CD8-positive, alpha-beta memory T cell (primary cell): ENCODE data around the gene CLTCL1. TPM values are rescaled to one million over a fixed set of nuclear protein-coding genes. Genes with fewer than 3 reads are reported as not detected.

Source experiments
- CTCF ChIA-PET: fragments of 350-600 bp; sonication (Branson Sonifier 250); formaldehyde crosslinking; loops from one replicate; lab custom pipeline; 2021; ENCODE audit warnings: antibody characterized with exemption; lab: Charles Lee
- POLR2A ChIA-PET: fragments of 350-600 bp; sonication (Branson Sonifier 250); formaldehyde crosslinking; loops from one replicate; lab custom pipeline; 2021; ENCODE audit warnings: antibody characterized with exemption; lab: Charles Lee
- DNase-seq, 5 donors: peaks; one replicate each; pipeline versions ENCODE4 v3.0.0 to v3.0.0-alpha.2; 2020 to 2022; ENCODE audit warnings: mixed read lengths in 1 of 5
- H3K27ac ChIP-seq: one replicate; pipeline ENCODE4 v1.7.0; 2013; ENCODE audit warnings: low read depth, mild to moderate bottlenecking, low read length, moderate library complexity
- H3K27me3 ChIP-seq: 2 replicates; pipeline ENCODE4 v1.7.0; 2013; ENCODE audit warnings: low read length, mild to moderate bottlenecking; ENCODE audit not compliant: insufficient read depth, poor library complexity, severe bottlenecking
- H3K36me3 ChIP-seq: 2 replicates; pipeline ENCODE4 v1.7.0; 2013; ENCODE audit warnings: mild to moderate bottlenecking, low read length, moderate library complexity; ENCODE audit not compliant: insufficient read depth
- H3K4me1 ChIP-seq: 2 replicates; pipeline ENCODE4 v1.7.0; 2013; ENCODE audit warnings: mild to moderate bottlenecking, low read length, moderate library complexity; ENCODE audit not compliant: insufficient read depth
- H3K4me3 ChIP-seq: 2 replicates; pipeline ENCODE4 v1.7.0; 2013; ENCODE audit warnings: mild to moderate bottlenecking, low read length
- H3K9me3 ChIP-seq: 2 replicates; pipeline ENCODE4 v1.7.0; 2013; ENCODE audit warnings: mild to moderate bottlenecking, low read length
- H3K27ac Mint-ChIP-seq, 8 donors: one replicate each; pipeline ENCODE4 v1.8.0; 2020 to 2021; ENCODE audit warnings: mixed read lengths in 8 of 8, mild to moderate bottlenecking in 6 of 8, inconsistent platforms in 3 of 8, moderate library complexity in 3 of 8
- H3K27me3 Mint-ChIP-seq, 2 donors: one replicate each; pipeline ENCODE4 v1.8.0; 2020 to 2021; ENCODE audit warnings: mixed read lengths in 2 of 2, mild to moderate bottlenecking in 1 of 2, moderate library complexity in 1 of 2
- H3K36me3 Mint-ChIP-seq, 3 donors: one replicate each; pipeline ENCODE4 v1.8.0; 2020 to 2021; ENCODE audit warnings: mixed read lengths in 3 of 3, inconsistent platforms in 1 of 3, mild to moderate bottlenecking in 1 of 3
- H3K4me1 Mint-ChIP-seq, 3 donors: one replicate each; pipeline ENCODE4 v1.8.0; 2020 to 2021; ENCODE audit warnings: mixed read lengths in 3 of 3, inconsistent platforms in 1 of 3, mild to moderate bottlenecking in 1 of 3
- H3K4me3 Mint-ChIP-seq, 7 donors: one replicate each; pipeline ENCODE4 v1.8.0; 2020 to 2021; ENCODE audit warnings: mixed read lengths in 7 of 7, mild to moderate bottlenecking in 6 of 7, moderate library complexity in 4 of 7, inconsistent platforms in 2 of 7
- H3K9me3 Mint-ChIP-seq, 5 donors: one replicate each; pipeline ENCODE4 v1.8.0; 2020 to 2022; ENCODE audit warnings: mixed read lengths in 5 of 5, mild to moderate bottlenecking in 3 of 5, moderate library complexity in 2 of 5, inconsistent platforms in 1 of 5
- polyA plus RNA-seq: library from polyadenylated mRNA; unstranded; fragments of 300-500 nt; fragmentation: Illumina TruSeq; gene quantifications from one replicate; pipeline ENCODE4 v1.2.3, GENCODE V29; 2021
- total RNA-seq, 2 experiments: library from RNA; stranded (reverse); gene quantifications; one replicate each; pipeline ENCODE4 v1.2.3, GENCODE V29; 2021

Gene CLTCL1
- total and polyA plus RNA-seq, 3 experiments from 2014 or later: 0.51 to 0.88 (median 0.58) TPM

DNA sequence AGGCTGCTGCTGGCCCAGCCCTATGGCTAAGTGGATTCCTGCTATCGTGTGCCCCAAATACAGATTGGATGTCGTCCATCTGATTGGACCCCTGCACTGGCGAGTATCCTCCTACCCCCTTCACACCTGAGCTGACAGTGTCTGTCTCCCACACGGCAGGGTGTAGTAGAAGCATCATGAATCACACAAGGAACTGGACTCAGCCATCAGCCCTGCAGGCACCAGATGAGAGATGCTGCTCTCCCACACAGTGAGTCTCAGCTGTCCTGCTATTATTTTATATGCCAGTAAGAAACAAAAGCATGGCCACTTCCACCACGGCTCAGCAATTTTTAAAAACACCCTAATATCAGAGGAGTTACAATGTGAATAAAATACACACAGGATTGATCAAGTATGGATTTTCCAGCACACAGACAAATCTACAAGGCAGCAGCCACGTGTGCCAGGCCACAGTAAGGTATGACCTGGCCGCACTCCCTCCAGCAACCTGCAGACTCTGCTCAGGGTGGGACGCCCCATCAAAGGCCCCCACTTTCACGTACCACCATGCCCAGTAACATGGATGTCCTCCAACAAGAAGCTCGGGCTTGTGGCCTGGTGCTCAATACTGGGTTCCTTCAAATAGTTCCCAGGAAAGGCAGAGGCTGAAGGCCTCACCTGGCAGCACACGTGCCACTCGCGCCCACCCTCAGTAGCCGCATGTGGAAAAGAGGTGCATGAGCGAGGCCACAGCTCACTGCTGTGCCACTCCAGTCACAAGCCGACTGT is 96.6 kb downstream of the CLTCL1 start:
- Histone ChIP-seq H3K4me3 (no peak overlapping the region), H3K4me1 (peaks cover 9% of the 10 kb centered on the region), H3K27me3 (no peaks in the 10 kb centered on the region), H3K9me3 (no peaks in the 10 kb centered on the region), H3K27ac (no peak overlapping the region), H3K36me3 (no peaks in the 10 kb centered on the region)
- Mint-ChIP-seq H3K9me3 (no peaks in the 10 kb centered on the region), H3K4me3 (no peak overlapping the region), H3K4me1 (peaks cover 14 to 25% (median 18%) of the 10 kb centered on the region in 3 donors), H3K27ac (peak overlapping the region in 3 of 8 donors; percentile 12 to 61 (median 59)), H3K27me3 (peaks cover 3 to 15% of the 10 kb centered on the region in 2 donors), H3K36me3 (peaks cover 0 to 2% (median 0%) of the 10 kb centered on the region in 3 donors)
- CTCF ChIA-PET: interaction anchor here (1.6 kb wide), 1 partner anchor 51 kb away, joined by 6 read pairs; the partner anchor contains the start of gene ESS2
- no peak for DNase-seq
- POLR2A ChIA-PET: no interaction called here

DNA sequence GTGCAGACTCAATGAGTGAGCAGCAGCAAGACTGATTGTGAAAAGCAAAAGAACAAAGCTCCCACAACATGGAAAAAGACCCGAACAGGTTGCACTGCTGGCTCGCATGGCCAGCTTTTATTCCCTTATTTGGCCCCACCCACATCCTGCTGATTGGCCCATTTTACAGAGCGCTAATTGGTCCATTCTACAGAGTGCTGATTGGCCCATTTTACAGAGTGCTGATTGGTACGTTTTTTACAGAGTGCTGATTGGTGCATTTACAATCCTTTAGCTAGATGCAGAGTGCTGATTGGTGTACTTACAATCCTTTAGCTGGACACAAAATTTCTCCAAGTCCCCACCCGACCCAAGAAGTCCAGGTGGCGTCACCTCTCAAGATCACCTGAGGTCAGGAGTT is 97.6 kb downstream of the CLTCL1 start:
- no peak overlapping the region for H3K4me3 Mint-ChIP-seq
- Histone ChIP-seq H3K27ac (no peak overlapping the region), H3K27me3 (no peaks in the 10 kb centered on the region), H3K36me3 (no peaks in the 10 kb centered on the region), H3K9me3 (no peaks in the 10 kb centered on the region), H3K4me1 (peaks cover 9% of the 10 kb centered on the region), H3K4me3 (no peak overlapping the region)
- ChIA-PET POLR2A (no interaction called here), CTCF (no interaction called here)
- no peaks in the 10 kb centered on the region for H3K9me3 Mint-ChIP-seq
- H3K4me1 Mint-ChIP-seq: peaks cover 14 to 25% (median 18%) of the 10 kb centered on the region in 3 donors
- H3K27me3 Mint-ChIP-seq: peaks cover 3 to 15% of the 10 kb centered on the region in 2 donors
- DNase-seq: no peak
- no peak overlapping the region for H3K27ac Mint-ChIP-seq
- H3K36me3 Mint-ChIP-seq: peaks cover 0 to 2% (median 0%) of the 10 kb centered on the region in 3 donors

DNA sequence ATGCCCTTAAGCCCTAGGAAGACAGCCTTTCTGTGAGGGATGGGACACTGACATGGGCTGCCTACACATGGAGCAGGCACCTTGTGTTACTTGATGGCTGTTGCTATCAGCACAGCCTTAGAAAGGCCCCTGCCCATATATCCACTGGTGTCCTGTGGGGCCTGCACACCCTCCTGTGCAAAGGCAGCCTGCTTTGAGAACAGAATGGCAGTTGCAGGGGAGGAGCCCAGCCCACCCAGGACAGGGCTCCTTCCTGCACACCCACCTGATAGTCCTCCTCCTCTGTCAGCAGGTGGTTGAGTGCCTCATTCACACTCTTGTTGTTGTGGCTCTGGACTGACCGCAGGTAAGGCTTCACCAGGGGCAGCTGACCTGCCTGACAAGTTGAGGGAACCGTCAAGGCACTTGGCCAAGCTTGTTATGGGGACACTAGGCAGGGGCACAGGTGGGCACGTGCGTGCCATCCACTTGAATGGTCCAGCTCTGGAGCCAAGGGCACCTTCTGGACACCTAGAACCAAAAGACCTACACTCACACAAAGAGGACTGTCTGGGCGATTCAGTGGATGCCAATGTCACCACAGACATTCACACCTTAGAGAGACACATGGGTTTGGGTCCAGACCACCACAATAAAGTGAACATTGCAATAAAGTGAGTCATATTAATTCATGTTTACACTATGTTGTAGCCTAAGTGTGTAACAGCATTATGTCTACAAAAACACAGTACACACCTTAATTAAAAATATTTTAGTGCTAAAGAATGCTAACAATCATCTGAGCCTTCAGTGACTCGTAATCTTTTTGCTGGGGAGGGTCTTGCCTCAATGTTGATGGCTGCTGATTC is 103.6 kb downstream of the CLTCL1 start:
- Histone ChIP-seq H3K27me3 (no peaks in the 10 kb centered on the region), H3K4me3 (no peak overlapping the region), H3K27ac (no peak overlapping the region), H3K36me3 (no peaks in the 10 kb centered on the region), H3K4me1 (no peaks in the 10 kb centered on the region), H3K9me3 (no peaks in the 10 kb centered on the region)
- no peaks in the 10 kb centered on the region for H3K4me1 Mint-ChIP-seq
- H3K27ac Mint-ChIP-seq: peak overlapping the region in 1 of 8 donors; percentile 33
- H3K36me3 Mint-ChIP-seq: no peaks in the 10 kb centered on the region
- H3K27me3 Mint-ChIP-seq: peaks cover 0 to 10% of the 10 kb centered on the region in 2 donors
- POLR2A ChIA-PET: no interaction called here
- H3K9me3 Mint-ChIP-seq: no peaks in the 10 kb centered on the region
- no peak overlapping the region for H3K4me3 Mint-ChIP-seq
- DNase-seq: no peak
- CTCF ChIA-PET: interaction anchor here (1.4 kb wide), 1 partner anchor 43 kb away, joined by 4 read pairs; the partner anchor contains the start of gene ESS2

DNA sequence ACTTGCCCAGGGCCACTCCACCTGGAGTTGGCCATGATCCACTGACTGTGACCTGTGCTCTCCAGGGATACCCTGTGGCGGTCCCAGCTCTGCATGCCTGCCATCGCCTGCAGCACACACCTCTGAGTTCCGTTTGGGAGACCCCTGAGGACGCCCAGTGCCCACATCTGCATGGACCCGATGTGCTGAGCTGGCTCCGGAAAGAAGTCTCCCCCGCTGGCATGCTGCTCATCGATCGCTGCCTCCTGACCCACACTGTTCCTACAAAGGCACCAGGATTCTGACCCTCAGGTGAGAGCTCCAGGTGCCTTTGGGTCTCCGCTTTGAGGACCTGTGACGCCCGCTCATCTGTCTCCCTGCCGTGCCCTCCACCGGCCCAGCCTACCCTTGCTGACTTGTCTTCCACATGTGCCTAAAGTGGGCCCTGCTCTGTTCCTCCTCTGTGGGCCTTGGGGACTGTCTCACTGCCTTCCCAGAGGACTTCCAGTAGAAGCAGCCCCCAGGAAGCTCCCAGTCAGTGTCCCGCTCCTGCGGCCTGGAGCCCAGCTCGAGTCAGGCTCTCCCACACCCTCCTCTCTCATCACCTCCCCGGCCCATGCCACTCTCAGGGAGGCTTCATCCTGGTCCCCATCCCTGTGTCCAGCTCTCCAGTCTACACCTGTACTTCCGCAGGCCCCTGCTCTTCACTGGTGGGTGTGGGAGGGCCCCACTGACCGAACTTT is 107.1 kb downstream of the CLTCL1 start:
- peaks cover 0 to 4% of the 10 kb centered on the region in 2 donors for H3K27me3 Mint-ChIP-seq
- Histone ChIP-seq H3K27me3 (no peaks in the 10 kb centered on the region), H3K4me1 (peaks cover 14% of the 10 kb centered on the region), H3K27ac (no peak overlapping the region), H3K4me3 (no peak overlapping the region), H3K9me3 (no peaks in the 10 kb centered on the region), H3K36me3 (no peaks in the 10 kb centered on the region)
- peaks cover under 1 to 16% (median 7%) of the 10 kb centered on the region in 3 donors for H3K4me1 Mint-ChIP-seq
- no peaks in the 10 kb centered on the region for H3K36me3 Mint-ChIP-seq
- H3K9me3 Mint-ChIP-seq: no peaks in the 10 kb centered on the region
- no peak overlapping the region for H3K27ac Mint-ChIP-seq
- CTCF ChIA-PET: no interaction called here
- no peak for DNase-seq
- H3K4me3 Mint-ChIP-seq: peak overlapping the region in 1 of 7 donors; percentile 68
- POLR2A ChIA-PET: no interaction called here

DNA sequence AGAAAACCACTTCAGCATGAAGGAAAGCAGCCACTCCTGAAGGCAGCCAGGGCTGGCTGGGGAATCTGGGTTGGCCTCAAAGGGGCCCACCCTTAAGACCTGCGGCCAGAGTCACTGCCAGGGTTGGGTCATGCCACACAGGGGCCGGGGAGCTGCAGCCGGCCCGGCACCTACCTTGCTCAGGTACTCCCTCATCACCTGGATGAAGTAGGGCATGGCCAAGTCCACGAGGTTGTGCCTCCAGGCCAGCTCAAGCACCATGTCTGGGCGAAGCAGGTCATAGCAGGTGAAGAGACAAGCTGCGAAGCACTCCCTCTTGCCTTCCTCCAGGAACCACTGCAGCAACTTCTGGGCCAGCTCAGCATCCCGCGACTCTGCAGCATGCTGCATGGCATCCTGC is 108.3 kb downstream of the CLTCL1 start:
- Histone ChIP-seq H3K27ac (no peak overlapping the region), H3K36me3 (no peaks in the 10 kb centered on the region), H3K4me1 (peaks cover 19% of the 10 kb centered on the region), H3K9me3 (no peaks in the 10 kb centered on the region), H3K4me3 (no peak overlapping the region), H3K27me3 (no peaks in the 10 kb centered on the region)
- H3K27me3 Mint-ChIP-seq: peaks cover 0 to 4% of the 10 kb centered on the region in 2 donors
- H3K36me3 Mint-ChIP-seq: peaks cover 0 to 3% (median 0%) of the 10 kb centered on the region in 3 donors
- H3K27ac Mint-ChIP-seq: no peak overlapping the region
- ChIA-PET POLR2A (no interaction called here), CTCF (no interaction called here)
- peaks cover 5 to 20% (median 10%) of the 10 kb centered on the region in 3 donors for H3K4me1 Mint-ChIP-seq
- H3K4me3 Mint-ChIP-seq: no peak overlapping the region
- no peak for DNase-seq
- H3K9me3 Mint-ChIP-seq: no peaks in the 10 kb centered on the region

DNA sequence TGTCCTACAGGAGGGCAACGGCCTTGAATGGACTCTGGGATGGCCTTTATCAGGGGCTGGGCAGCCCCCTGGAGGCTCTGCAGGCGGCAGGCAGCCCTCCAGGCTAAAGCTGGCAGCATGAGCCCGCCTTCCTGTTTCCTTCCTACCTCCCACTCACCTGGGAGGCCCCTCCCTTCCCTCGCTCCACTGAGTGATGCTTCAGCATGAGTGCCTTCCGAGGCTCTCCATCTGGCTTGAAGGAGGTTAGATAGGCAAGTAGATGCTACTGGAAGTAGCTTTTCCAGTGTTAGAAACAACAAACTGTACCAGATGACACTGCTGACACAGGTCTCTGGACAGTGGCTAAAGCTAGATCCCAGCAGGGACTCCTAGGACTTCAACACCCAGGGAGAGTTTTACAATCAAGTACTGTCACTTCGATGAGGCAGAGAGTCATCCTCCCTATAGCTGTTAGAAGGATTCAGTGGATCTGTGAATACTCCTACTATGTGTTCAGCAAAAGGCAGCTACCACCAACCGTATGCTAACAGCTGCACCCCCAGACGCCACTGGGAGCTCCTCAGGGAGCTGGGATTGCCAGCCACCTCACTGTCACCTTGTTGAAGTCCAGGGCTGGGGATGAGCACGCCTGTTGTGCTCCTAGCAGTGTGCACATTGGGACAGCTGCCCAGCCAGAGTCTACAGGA is 108.9 kb downstream of the CLTCL1 start:
- Histone ChIP-seq H3K4me3 (no peak overlapping the region), H3K4me1 (peaks cover 19% of the 10 kb centered on the region), H3K27me3 (no peaks in the 10 kb centered on the region), H3K27ac (no peak overlapping the region), H3K36me3 (no peaks in the 10 kb centered on the region), H3K9me3 (no peaks in the 10 kb centered on the region)
- no peaks in the 10 kb centered on the region for H3K9me3 Mint-ChIP-seq
- H3K27ac Mint-ChIP-seq: peak overlapping the region in 1 of 8 donors; percentile 86
- ChIA-PET POLR2A (no interaction called here), CTCF (no interaction called here)
- H3K36me3 Mint-ChIP-seq: peaks cover 0 to 3% (median 0%) of the 10 kb centered on the region in 3 donors
- H3K4me1 Mint-ChIP-seq: peaks cover 5 to 20% (median 10%) of the 10 kb centered on the region in 3 donors
- no peak for DNase-seq
- peak overlapping the region in 1 of 7 donors; percentile 73 for H3K4me3 Mint-ChIP-seq
- peaks cover 0 to 4% of the 10 kb centered on the region in 2 donors for H3K27me3 Mint-ChIP-seq

DNA sequence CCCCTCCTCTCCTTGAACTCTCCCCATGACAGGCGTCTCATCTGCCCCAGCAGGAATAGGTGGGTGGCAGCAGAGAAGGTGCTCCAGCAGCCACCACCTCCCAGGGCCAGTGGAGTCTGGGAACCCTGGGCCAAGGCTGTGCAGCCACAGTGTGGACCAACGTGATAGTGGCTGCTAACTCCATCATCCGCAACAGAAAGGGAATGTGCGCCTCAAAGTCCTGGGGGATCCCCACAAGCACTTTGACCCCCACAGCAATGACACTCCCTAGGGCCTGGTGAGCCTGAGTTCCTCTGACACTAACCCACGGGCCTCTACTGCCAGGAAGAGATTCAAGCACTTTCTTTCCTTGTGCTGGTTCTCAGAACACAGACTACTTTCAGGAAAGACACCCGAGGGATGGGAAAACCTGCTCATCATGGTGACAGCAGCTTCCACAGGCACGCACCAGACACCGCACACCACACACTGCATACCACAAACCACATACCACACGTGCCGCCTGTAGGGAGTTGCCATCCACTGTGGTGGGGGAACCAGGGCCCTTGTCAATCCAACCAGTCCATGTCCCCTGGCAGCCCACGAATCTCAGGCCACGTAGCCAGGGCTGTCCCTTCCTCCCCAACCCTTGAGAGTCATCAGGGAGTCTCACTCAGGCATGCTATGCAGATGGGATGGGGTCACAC is 109.6 kb downstream of the CLTCL1 start:
- H3K4me3 Mint-ChIP-seq: peak overlapping the region in 2 of 7 donors; percentile 73 to 80
- H3K36me3 Mint-ChIP-seq: peaks cover 0 to 3% (median 0%) of the 10 kb centered on the region in 3 donors

More for the DNA sequence above, 109.6 kb downstream of the CLTCL1 start:
- DNase-seq: no peak
- H3K4me3 ChIP-seq: no peak overlapping the region
- no peaks in the 10 kb centered on the region for H3K36me3 ChIP-seq
- H3K27ac Mint-ChIP-seq: peak overlapping the region in 2 of 8 donors; percentile 30 to 74
- no peaks in the 10 kb centered on the region for H3K9me3 Mint-ChIP-seq
- H3K9me3 ChIP-seq: no peaks in the 10 kb centered on the region
- H3K4me1 ChIP-seq: peaks cover 19% of the 10 kb centered on the region
- no peaks in the 10 kb centered on the region for H3K27me3 ChIP-seq
- H3K4me1 Mint-ChIP-seq: peaks cover 5 to 22% (median 10%) of the 10 kb centered on the region in 3 donors
- ChIA-PET POLR2A (no interaction called here), CTCF (no interaction called here)
- no peak overlapping the region for H3K27ac ChIP-seq
- H3K27me3 Mint-ChIP-seq: peaks cover 0 to 2% of the 10 kb centered on the region in 2 donors
